ENCODE data around the gene CAD. TPM values are rescaled to one million over a fixed set of nuclear protein-coding genes. Genes with fewer than 3 reads are reported as not detected.

CAD gene
- total and polyA plus RNA-seq, 2 donors (not counting 1 experiment from before 2014, with no cell fraction given): 35.6 to 48.5 TPM

GRCh38 chr2:27270670-27271069, 53.5 kb downstream of the CAD start:
- no peak overlapping the region for H2AFZ ChIP-seq (ENCODE audit: insufficient read depth, low read depth, low read length, poor library complexity, severe bottlenecking)
- no peak overlapping the region for H3K9ac ChIP-seq (ENCODE audit: low read length)
- no peak overlapping the region for H3K4me3 ChIP-seq (ENCODE audit: control extremely low read depth in 1 of 5, extremely low read depth in 1 of 5, insufficient read depth in 1 of 5, low read depth in 2 of 5, low read length in 4 of 5)
- no peak for DNase-seq
- Mint-ChIP-seq H3K27me3 (peaks cover 29% of the 10 kb centered on the region), H3K27ac (no peak overlapping the region), H3K9me3 (ENCODE audit: insufficient read depth) (no peaks in the 10 kb centered on the region), H3K4me3 (no peak overlapping the region), H3K4me1 (peaks cover under 1% of the 10 kb centered on the region)
- intact Hi-C loops (cut with micrococcal nuclease): no loop called here
- H3K9me3 ChIP-seq (ENCODE audit: control extremely low read depth in 1 of 3, control insufficient read depth in 2 of 3, insufficient read depth in 1 of 3, low read length in 2 of 3): no peaks in the 10 kb centered on the region
- TF ChIP-seq, protein P1, sequence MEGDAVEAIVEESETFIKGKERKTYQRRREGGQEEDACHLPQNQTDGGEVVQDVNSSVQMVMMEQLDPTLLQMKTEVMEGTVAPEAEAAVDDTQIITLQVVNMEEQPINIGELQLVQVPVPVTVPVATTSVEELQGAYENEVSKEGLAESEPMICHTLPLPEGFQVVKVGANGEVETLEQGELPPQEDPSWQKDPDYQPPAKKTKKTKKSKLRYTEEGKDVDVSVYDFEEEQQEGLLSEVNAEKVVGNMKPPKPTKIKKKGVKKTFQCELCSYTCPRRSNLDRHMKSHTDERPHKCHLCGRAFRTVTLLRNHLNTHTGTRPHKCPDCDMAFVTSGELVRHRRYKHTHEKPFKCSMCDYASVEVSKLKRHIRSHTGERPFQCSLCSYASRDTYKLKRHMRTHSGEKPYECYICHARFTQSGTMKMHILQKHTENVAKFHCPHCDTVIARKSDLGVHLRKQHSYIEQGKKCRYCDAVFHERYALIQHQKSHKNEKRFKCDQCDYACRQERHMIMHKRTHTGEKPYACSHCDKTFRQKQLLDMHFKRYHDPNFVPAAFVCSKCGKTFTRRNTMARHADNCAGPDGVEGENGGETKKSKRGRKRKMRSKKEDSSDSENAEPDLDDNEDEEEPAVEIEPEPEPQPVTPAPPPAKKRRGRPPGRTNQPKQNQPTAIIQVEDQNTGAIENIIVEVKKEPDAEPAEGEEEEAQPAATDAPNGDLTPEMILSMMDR (IDR thresholded peaks at IDR 0.05): no peak
- no peak for TF ChIP-seq EZH2 (IDR thresholded peaks at IDR 0.05; ENCODE audit: borderline replicate concordance, insufficient read depth, low read depth, low read length, poor library complexity, severe bottlenecking)
- no peak overlapping the region for H3K27ac ChIP-seq (ENCODE audit: low read length in 2 of 2)
- no peaks in the 10 kb centered on the region for H3K79me2 ChIP-seq (ENCODE audit: control insufficient read depth, insufficient read depth, low read length)
- H3K4me2 ChIP-seq (replicated peaks; ENCODE audit: low read depth, low read length, poor library complexity, severe bottlenecking): no peak overlapping the region
- CTCF ChIA-PET: interaction anchor here (2.6 kb wide), 1 partner anchor 9 kb away, joined by 16 read pairs; no protein-coding TSS in a partner anchor
- H3K36me3 ChIP-seq (replicated peaks in 1 of 2; ENCODE audit: control extremely low read depth in 1 of 2, control insufficient read depth in 1 of 2, extremely low read depth in 1 of 2, insufficient read depth in 2 of 2, low read length in 1 of 2): no peaks in the 10 kb centered on the region
- POLR2A ChIA-PET: no interaction called here
- no peaks in the 10 kb centered on the region for H4K20me1 ChIP-seq (ENCODE audit: control insufficient read depth, insufficient read depth, low read length, poor library complexity, severe bottlenecking)
- no peaks in the 10 kb centered on the region for H3K4me1 ChIP-seq (ENCODE audit: control insufficient read depth in 2 of 2, insufficient read depth in 2 of 2, low read length in 2 of 2)
- H3K27me3 ChIP-seq (replicated peaks in 1 of 4; ENCODE audit: control extremely low read depth in 1 of 4, control insufficient read depth in 3 of 4, insufficient read depth in 4 of 4, low read length in 3 of 4): peaks cover 0 to 27% (median 8%) of the 10 kb centered on the region in 4 experiments
- 0% methylated on average over 1 of the region's 2 CpGs for WGBS (ENCODE audit: insufficient coverage)
- no peak for ATAC-seq (ENCODE audit: low read depth)

DNA sequence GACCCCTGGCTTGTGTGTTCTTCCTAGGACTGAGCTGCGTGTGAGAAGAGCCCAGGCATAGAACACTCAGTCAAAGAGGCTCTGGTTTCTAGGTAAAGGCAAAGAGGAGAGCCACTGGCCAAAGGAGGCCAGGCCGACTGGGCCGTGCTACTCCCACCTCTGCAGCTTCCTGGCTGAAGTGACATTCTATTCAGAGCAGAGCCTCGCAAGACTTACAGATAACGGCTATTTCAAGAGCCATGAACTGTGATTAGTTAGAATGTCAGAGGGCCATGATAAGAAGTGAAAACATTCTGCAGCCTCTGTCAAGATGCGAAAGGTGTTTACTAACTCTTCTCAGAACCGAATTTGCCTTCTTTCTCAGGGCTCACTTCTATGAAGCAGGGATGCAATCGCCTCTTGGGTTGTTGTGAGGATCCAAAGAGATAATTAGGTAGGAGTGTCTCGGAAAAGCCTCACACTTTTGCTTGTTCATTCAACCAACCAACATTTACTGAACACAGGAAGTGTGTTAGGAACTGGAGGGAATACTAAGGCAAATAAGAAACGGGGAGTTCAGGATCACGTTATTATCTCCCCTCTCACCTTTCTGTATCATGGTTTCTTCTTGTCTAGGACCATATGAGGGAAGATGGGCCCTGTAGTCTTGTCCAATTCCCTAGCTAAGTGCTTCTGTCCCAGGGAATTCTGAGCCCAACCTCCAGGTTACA, 54.6 kb downstream of the CAD start:
- WGBS (ENCODE audit: insufficient coverage): 92% methylated on average over 4 of the region's 11 CpGs
- intact Hi-C loops (cut with micrococcal nuclease): no loop called here
- ChIA-PET CTCF (interaction anchor here (0.7 to 2.6 kb wide), 5 partner anchors 8 to 310 kb away, joined by 4 to 16 read pairs (median 5); no protein-coding TSS in a partner anchor), POLR2A (no interaction called here)
- Histone ChIP-seq H3K4me3 (ENCODE audit: control extremely low read depth in 1 of 5, extremely low read depth in 1 of 5, insufficient read depth in 1 of 5, low read depth in 2 of 5, low read length in 4 of 5) (no peak overlapping the region), H4K20me1 (ENCODE audit: control insufficient read depth, insufficient read depth, low read length, poor library complexity, severe bottlenecking) (no peaks in the 10 kb centered on the region), H3K4me2 (replicated peaks; ENCODE audit: low read depth, low read length, poor library complexity, severe bottlenecking) (no peak overlapping the region), H3K4me1 (ENCODE audit: control insufficient read depth in 2 of 2, insufficient read depth in 2 of 2, low read length in 2 of 2) (no peaks in the 10 kb centered on the region), H3K27ac (ENCODE audit: low read length in 2 of 2) (no peak overlapping the region), H2AFZ (ENCODE audit: insufficient read depth, low read depth, low read length, poor library complexity, severe bottlenecking) (no peak overlapping the region), H3K27me3 (replicated peaks in 1 of 4; ENCODE audit: control extremely low read depth in 1 of 4, control insufficient read depth in 3 of 4, insufficient read depth in 4 of 4, low read length in 3 of 4) (peaks cover 0 to 18% (median 6%) of the 10 kb centered on the region in 4 experiments), H3K9me3 (ENCODE audit: control extremely low read depth in 1 of 3, control insufficient read depth in 2 of 3, insufficient read depth in 1 of 3, low read length in 2 of 3) (no peaks in the 10 kb centered on the region), H3K79me2 (ENCODE audit: control insufficient read depth, insufficient read depth, low read length) (no peaks in the 10 kb centered on the region), H3K9ac (ENCODE audit: low read length) (no peak overlapping the region), H3K36me3 (replicated peaks in 1 of 2; ENCODE audit: control extremely low read depth in 1 of 2, control insufficient read depth in 1 of 2, extremely low read depth in 1 of 2, insufficient read depth in 2 of 2, low read length in 1 of 2) (no peaks in the 10 kb centered on the region)
- H3K27ac Mint-ChIP-seq: no peak overlapping the region
- DNase-seq (no peak), ATAC-seq (ENCODE audit: low read depth) (no peak)
- no peaks in the 10 kb centered on the region for H3K4me1 Mint-ChIP-seq
- H3K4me3 Mint-ChIP-seq: no peak overlapping the region
- H3K9me3 Mint-ChIP-seq (ENCODE audit: insufficient read depth): no peaks in the 10 kb centered on the region
- peaks cover 33% of the 10 kb centered on the region for H3K27me3 Mint-ChIP-seq
- TF ChIP-seq, protein P1 (IDR thresholded peaks at IDR 0.05): no peak
- no peak for TF ChIP-seq EZH2 (IDR thresholded peaks at IDR 0.05; ENCODE audit: borderline replicate concordance, insufficient read depth, low read depth, low read length, poor library complexity, severe bottlenecking)

All from B cell (primary cell).